PC-3 (cell line): ENCODE measurements around the gene PSD.

Experiments
- CTCF ChIP-seq: fragments of 300-600 bp; sonication (generic); conservative IDR thresholded peaks from 2 replicates; pipeline ENCODE4 v1.5.1; 2017; ENCODE audit warnings: antibody characterized with exemption, low read depth, mild to moderate bottlenecking, low read length
- EZH2 ChIP-seq: fragments of 300-600 bp; sonication (generic); IDR thresholded peaks from one replicate; pipeline ENCODE4 v1.6.1; 2017; ENCODE audit warnings: antibody characterized with exemption, mild to moderate bottlenecking, low read length; ENCODE audit not compliant: unreplicated experiment
- EZH2phosphoT487 ChIP-seq: fragments of 300-600 bp; sonication (generic); IDR thresholded peaks from 2 replicates; pipeline ENCODE4 v1.6.1; 2018; ENCODE audit warnings: mild to moderate bottlenecking, antibody characterized with exemption, low read length, borderline replicate concordance

DNA sequence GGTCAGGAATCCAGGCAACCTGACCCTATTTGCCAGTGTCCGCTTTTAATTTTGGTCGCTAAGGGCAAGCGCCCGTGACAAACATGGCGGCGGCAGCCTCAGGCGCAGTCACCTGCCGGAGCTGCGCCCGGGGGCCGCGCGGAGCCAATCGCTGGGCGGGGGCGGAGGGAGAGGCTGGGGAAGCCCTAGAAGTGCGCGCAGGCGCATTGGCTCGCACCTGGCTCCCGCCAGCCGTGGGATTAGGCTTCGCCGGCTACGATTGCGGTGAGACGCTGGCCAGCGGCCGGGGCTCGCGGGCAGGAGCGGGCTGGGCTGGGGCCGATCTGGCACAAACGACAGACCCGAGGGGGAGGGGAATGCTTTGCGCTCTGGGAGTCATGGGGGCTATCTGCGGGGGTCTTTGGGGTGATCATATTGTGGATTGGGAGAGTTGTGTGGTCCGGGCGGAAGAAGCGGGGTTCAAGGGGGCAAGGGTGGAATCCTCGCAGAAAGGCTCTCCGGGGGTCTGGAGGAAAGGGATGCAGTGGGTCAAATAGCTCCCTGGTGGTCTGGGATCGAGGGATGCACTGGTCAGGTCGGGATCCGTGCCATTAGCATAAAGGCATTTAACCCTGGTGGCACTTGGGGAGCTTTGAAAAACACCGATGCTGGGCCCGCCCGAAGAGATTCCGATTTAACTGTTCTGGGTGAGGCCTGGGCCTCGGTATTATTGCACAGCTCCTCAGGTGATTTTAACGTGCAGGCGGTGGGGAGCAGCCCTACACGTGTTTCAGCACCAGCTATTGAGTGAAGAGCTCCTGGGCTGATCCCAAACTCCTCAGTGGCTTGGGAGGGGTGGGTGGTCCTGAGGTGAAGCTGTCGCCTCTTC, 42.8 kb upstream of the PSD start:
- TF ChIP-seq EZH2 (no peak), CTCF (no peak), EZH2phosphoT487 (no peak)
